ENCODE results near the gene VPS16.

GRCh38 chr20:2911200-2911599, 70.7 kb downstream of the VPS16 start:
- TF ChIP-seq CTCF (IDR thresholded peaks at IDR 0.05) (no peak), POLR2A (IDR thresholded peaks at IDR 0.05) (no peak)
